ENCODE measurements around the gene THBD.

DNA sequence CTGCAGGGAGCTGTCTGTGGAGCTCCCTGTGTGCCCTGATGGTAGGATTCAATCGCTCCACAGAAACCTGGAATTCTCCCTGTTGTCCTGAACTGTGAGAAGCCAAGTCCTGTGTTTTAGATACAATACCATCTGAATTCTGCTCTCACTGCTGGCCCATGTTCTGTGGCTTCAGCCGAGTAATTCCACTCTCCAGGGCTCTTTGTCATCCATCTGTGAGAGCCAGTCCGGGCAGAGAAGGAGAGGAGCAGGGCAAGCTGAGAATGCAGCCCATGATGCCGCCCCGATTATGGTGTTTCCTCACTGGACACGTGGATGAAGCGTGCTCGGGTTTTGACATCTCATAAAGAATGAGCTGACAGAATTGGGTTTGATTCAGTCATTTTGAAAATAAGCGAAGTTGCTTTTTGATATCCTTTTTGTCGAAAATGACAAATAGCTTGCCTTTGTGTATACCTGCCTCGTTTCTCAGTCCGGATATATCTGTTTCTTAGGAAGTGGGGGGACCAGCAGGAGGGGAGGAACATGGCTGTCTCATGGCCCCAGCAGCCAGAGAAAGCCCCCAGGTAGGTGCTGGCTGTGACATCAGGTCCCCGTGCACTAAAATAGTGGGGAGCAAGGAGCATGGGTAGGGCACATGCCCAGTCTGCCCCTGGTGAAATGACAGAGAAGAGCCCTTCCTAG, 44.9 kb upstream of the THBD start:
- TF ChIP-seq, protein P1, sequence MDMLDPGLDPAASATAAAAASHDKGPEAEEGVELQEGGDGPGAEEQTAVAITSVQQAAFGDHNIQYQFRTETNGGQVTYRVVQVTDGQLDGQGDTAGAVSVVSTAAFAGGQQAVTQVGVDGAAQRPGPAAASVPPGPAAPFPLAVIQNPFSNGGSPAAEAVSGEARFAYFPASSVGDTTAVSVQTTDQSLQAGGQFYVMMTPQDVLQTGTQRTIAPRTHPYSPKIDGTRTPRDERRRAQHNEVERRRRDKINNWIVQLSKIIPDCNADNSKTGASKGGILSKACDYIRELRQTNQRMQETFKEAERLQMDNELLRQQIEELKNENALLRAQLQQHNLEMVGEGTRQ (IDR thresholded peaks at IDR 0.05; ENCODE audit: low read depth, low read length), result no peak
- TF ChIP-seq, protein P2, sequence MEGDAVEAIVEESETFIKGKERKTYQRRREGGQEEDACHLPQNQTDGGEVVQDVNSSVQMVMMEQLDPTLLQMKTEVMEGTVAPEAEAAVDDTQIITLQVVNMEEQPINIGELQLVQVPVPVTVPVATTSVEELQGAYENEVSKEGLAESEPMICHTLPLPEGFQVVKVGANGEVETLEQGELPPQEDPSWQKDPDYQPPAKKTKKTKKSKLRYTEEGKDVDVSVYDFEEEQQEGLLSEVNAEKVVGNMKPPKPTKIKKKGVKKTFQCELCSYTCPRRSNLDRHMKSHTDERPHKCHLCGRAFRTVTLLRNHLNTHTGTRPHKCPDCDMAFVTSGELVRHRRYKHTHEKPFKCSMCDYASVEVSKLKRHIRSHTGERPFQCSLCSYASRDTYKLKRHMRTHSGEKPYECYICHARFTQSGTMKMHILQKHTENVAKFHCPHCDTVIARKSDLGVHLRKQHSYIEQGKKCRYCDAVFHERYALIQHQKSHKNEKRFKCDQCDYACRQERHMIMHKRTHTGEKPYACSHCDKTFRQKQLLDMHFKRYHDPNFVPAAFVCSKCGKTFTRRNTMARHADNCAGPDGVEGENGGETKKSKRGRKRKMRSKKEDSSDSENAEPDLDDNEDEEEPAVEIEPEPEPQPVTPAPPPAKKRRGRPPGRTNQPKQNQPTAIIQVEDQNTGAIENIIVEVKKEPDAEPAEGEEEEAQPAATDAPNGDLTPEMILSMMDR (conservative IDR thresholded peaks at IDR 0.05; ENCODE audit: low read depth, low read length), result no peak
- TF ChIP-seq RCOR1 (IDR thresholded peaks at IDR 0.05; ENCODE audit: insufficient replicate concordance, low read length) (no peak), POLR2A (IDR thresholded peaks at IDR 0.05; ENCODE audit: low read depth, low read length) (no peak), SMC3 (IDR thresholded peaks at IDR 0.05; ENCODE audit: low read depth, low read length) (no peak), MXI1 (IDR thresholded peaks at IDR 0.05; ENCODE audit: borderline replicate concordance, low read depth, low read length) (no peak), CEBPB (IDR thresholded peaks at IDR 0.05; ENCODE audit: low read depth, low read length) (no peak), MAZ (IDR thresholded peaks at IDR 0.05; ENCODE audit: borderline replicate concordance, low read depth, low read length) (no peak), RFX5 (IDR thresholded peaks at IDR 0.05; ENCODE audit: low read depth, low read length) (no peak), MAFK (IDR thresholded peaks at IDR 0.05; ENCODE audit: low read depth, low read length) (no peak), FOS (IDR thresholded peaks at IDR 0.05; ENCODE audit: low read depth, low read length) (no peak), RAD21 (IDR thresholded peaks at IDR 0.05; ENCODE audit: low read length) (no peak), BHLHE40 (IDR thresholded peaks at IDR 0.05; ENCODE audit: low read depth, low read length) (no peak)
- TF ChIP-seq, protein P3, sequence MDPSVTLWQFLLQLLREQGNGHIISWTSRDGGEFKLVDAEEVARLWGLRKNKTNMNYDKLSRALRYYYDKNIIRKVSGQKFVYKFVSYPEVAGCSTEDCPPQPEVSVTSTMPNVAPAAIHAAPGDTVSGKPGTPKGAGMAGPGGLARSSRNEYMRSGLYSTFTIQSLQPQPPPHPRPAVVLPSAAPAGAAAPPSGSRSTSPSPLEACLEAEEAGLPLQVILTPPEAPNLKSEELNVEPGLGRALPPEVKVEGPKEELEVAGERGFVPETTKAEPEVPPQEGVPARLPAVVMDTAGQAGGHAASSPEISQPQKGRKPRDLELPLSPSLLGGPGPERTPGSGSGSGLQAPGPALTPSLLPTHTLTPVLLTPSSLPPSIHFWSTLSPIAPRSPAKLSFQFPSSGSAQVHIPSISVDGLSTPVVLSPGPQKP (IDR thresholded peaks at IDR 0.05; ENCODE audit: borderline replicate concordance, low read depth, low read length), result no peak
